PC-9 (cell line): Measurements from ENCODE around the gene GMPPB. TPM values are rescaled to one million over a fixed set of nuclear protein-coding genes. Genes with fewer than 3 reads are reported as not detected.
A peak's percentile ranks its signal among the peaks of the same experiment; 100 is the strongest.

Experiments
- BruUV-seq: library from RNA; stranded (reverse); fragments of 400-500 nt; replicated peaks from 2 replicates; lab custom pipeline; 2021; lab: Mats Ljungman, UMichigan
- CTCF ChIA-PET: fragments of 300-600 bp; sonication (Branson Sonifier 250); formaldehyde crosslinking; loops from one replicate; lab custom pipeline; 2022; ENCODE audit warnings: antibody characterized with exemption; lab: Charles Lee
- POLR2A ChIA-PET: fragments of 300-600 bp; sonication (Branson Sonifier 250); formaldehyde crosslinking; loops from one replicate; lab custom pipeline; 2022; ENCODE audit warnings: antibody characterized with exemption; ENCODE audit not compliant: unreplicated experiment; lab: Charles Lee
- DNase-seq, 2 experiments: peaks; one replicate each; pipeline versions ENCODE4 v3.0.0 to v3.0.0-alpha.2; 2015 to 2022; ENCODE audit warnings: mixed read lengths in 1 of 2
- H2AFZ ChIP-seq: fragments of 200-600 bp; sonication (generic); 2 replicates; pipeline ENCODE4 v1.8.1; 2017; ENCODE audit warnings: antibody characterized with exemption
- H3F3A ChIP-seq: fragments of 200-600 bp; sonication (generic); 2 replicates; pipeline ENCODE4 v1.8.1; 2017; ENCODE audit warnings: antibody characterized with exemption, mild to moderate bottlenecking, low read depth; ENCODE audit not compliant: insufficient read depth
- H3K27ac ChIP-seq: fragments of 200-600 bp; sonication (generic); 2 replicates; pipeline ENCODE4 v1.6.1; 2016; ENCODE audit warnings: mixed run types
- H3K27me3 ChIP-seq: fragments of 200-600 bp; sonication (generic); 2 replicates; pipeline ENCODE4 v1.6.1; 2016; ENCODE audit warnings: low read depth, mixed run types; ENCODE audit not compliant: insufficient read depth
- H3K36me3 ChIP-seq: fragments of 200-600 bp; sonication (generic); 2 replicates; pipeline ENCODE4 v1.6.1; 2016; ENCODE audit warnings: low read depth, mixed run types
- H3K4me1 ChIP-seq: fragments of 200-600 bp; sonication (generic); replicated peaks from 2 replicates; pipeline ENCODE4 v1.6.1; 2016; ENCODE audit warnings: mixed run types; ENCODE audit not compliant: insufficient read depth
- H3K4me2 ChIP-seq: fragments of 200-600 bp; sonication (generic); 2 replicates; pipeline ENCODE4 v1.6.1; 2017; ENCODE audit warnings: mixed run types
- H3K4me3 ChIP-seq: fragments of 200-600 bp; sonication (generic); 2 replicates; pipeline ENCODE4 v1.6.1; 2016; ENCODE audit warnings: mixed run types
- H3K79me2 ChIP-seq: fragments of 200-600 bp; sonication (generic); 2 replicates; pipeline ENCODE4 v1.6.1; 2017; ENCODE audit warnings: low read depth, mixed run types
- H3K9me2 ChIP-seq: fragments of 200-600 bp; sonication (generic); 2 replicates; pipeline ENCODE4 v1.8.1; 2017; ENCODE audit warnings: mild to moderate bottlenecking; ENCODE audit not compliant: insufficient read depth
- H3K9me3 ChIP-seq: fragments of 200-600 bp; sonication (generic); 2 replicates; pipeline ENCODE4 v1.8.1; 2016; ENCODE audit warnings: low read depth; ENCODE audit not compliant: insufficient read depth
- H4K20me1 ChIP-seq: fragments of 200-600 bp; sonication (generic); 2 replicates; pipeline ENCODE4 v1.8.1; 2017; ENCODE audit not compliant: insufficient read depth
- CTCF ChIP-seq: fragments of 200-600 bp; sonication (generic); conservative IDR thresholded peaks from 2 replicates; pipeline ENCODE4 v1.6.1; 2017; ENCODE audit warnings: mixed run types, antibody characterized with exemption, mild to moderate bottlenecking, moderate library complexity
- EZH2 ChIP-seq: fragments of 200-600 bp; sonication (generic); IDR thresholded peaks from 2 replicates; pipeline ENCODE4 v1.8.0; 2017; ENCODE audit warnings: antibody characterized with exemption, low read depth
- intact Hi-C: fragments of 100-400 bp; cut with micrococcal nuclease; formaldehyde crosslinking; loops from one replicate; pipeline ENCODE4 v1.10.0; 2022; ENCODE audit not compliant: unreplicated experiment
- total RNA-seq: library from RNA; stranded (reverse); gene quantifications from 2 replicates; pipeline ENCODE4 v1.2.3, GENCODE V29; 2021

GMPPB gene
- total RNA-seq, 1 experiment from 2014 or later: 20.4 TPM

DNA sequence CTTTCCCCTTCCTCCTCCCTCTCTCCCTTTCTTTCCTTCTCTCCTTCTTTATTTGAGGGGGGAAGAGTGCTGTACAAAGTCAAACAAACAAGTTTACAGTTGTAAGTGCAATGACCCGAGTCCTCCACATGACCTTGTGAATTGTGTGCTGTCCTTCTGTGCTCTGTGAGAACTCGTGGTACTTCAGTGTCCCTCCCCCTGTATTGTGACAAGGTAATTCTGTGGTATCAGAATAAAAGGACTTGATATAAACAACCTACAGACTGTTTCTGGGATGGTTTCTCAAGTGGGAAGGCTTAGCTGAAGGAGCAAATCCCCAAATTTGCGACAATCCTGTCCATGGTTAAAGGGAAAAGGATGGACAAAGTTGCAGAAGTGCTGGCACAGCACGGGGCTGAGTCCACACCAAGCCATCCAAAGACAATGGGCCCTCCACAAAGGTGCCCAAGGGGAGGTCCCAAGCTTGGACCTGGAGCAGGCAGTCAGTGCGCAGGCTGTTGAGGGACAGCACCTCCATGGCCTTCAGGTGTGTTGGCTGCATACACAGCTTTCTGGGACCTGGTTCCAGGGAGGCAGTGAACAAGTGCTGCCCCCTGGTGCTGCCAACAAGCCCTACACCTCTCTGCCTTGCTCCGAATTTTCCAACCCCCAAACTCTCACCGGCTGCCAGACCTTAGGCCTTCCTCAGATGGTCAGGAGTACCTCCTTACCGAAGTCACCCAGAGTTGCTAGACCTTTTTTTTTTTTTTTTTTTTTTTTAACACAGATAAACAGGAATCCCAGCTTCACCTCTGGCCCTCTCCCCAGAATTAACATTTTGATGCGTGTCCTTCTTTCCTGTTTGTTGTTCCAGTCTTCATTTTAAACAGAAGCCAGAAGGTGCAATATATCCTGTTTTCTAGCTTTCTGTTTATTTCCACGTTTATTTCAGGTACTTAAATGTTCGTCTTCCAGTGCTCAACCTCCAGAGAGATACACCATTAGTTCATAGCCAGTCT lies 52.2 kb downstream of the GMPPB start:
- Histone ChIP-seq H3K79me2 (peaks cover 21% of the 10 kb centered on the region; the same call in 1 of the 2 replicates), H3K4me1 (peaks cover 28% of the 10 kb centered on the region), H3K4me3 (no peak overlapping the region), H3K27me3 (no peaks in the 10 kb centered on the region), H3F3A (peaks cover 19% of the 10 kb centered on the region), H3K9me2 (no peaks in the 10 kb centered on the region), H2AFZ (no peak overlapping the region), H3K9me3 (no peaks in the 10 kb centered on the region), H3K36me3 (no peaks in the 10 kb centered on the region; the same call in 1 of the 2 replicates), H3K27ac (no peak overlapping the region), H3K4me2 (peak overlapping the region; percentile 36), H4K20me1 (peaks cover 7% of the 10 kb centered on the region; the same call in 1 of the 2 replicates)
- BruUV-seq: no TSS peak
- peak; percentile 60 to 75 for DNase-seq
- no peak for TF ChIP-seq EZH2
- peak; percentile 83 for TF ChIP-seq CTCF
- CTCF ChIA-PET: interaction anchor here (0.5 to 1.8 kb wide), 14 partner anchors 84 to 427 kb away, joined by 3 to 28 read pairs (median 6); no protein-coding TSS in a partner anchor
- POLR2A ChIA-PET: interaction anchor here (0.6 to 0.7 kb wide), 2 partner anchors 132 to 219 kb away, joined by 5 to 6 read pairs; no protein-coding TSS in a partner anchor
- intact Hi-C loops: loop anchor here (1.0 to 5.0 kb wide), 5 partner anchors 51 to 324 kb away; partner anchors contain the start of gene GMPPB

DNA sequence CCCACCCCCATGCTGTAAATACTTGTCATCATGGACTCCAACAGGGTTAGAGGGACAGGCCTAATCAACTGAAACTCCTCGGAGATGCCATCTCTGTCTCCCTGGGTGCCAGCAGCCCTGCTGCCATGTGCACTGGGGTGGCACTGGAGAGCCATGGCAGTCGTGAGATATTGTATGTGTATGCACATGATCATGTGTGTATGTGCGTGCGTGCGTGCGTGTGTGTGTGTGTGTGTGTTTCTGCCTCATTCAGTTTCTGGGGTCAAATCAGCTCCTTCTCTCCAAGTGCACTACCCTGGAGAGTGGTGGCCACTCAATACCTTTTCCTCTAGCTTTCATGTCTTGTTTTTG lies 52.8 kb downstream of the GMPPB start:
- TF ChIP-seq CTCF (no peak), EZH2 (no peak)
- Histone ChIP-seq H2AFZ (no peak overlapping the region), H4K20me1 (peaks cover 7% of the 10 kb centered on the region; the same call in 1 of the 2 replicates), H3K9me3 (no peaks in the 10 kb centered on the region), H3K27me3 (no peaks in the 10 kb centered on the region), H3K79me2 (peaks cover 21% of the 10 kb centered on the region; the same call in 1 of the 2 replicates), H3K4me3 (no peak overlapping the region), H3K27ac (no peak overlapping the region), H3K4me1 (peaks cover 28% of the 10 kb centered on the region), H3F3A (peaks cover 19% of the 10 kb centered on the region), H3K4me2 (no peak overlapping the region), H3K9me2 (no peaks in the 10 kb centered on the region), H3K36me3 (no peaks in the 10 kb centered on the region; the same call in 1 of the 2 replicates)
- CTCF ChIA-PET: interaction anchor here (0.8 to 1.8 kb wide), 2 partner anchors 131 to 219 kb away, joined by 5 to 28 read pairs; no protein-coding TSS in a partner anchor
- no peak for DNase-seq
- BruUV-seq: no TSS peak
- POLR2A ChIA-PET: no interaction called here
- intact Hi-C loops: loop anchor here (1.0 to 5.0 kb wide), 4 partner anchors 69 to 324 kb away; no protein-coding TSS in a partner anchor

Other genes starting within 250 kb of the GMPPB start
- 0.23 and 0.28 TPM in 2 replicates for gene BSN, start 169.5 kb downstream of the GMPPB start, total RNA-seq
- 131 TPM in 2 replicates for gene APEH, start 49.6 kb downstream of the GMPPB start, total RNA-seq
- 10.4 and 16.8 TPM in 2 replicates for gene MST1, start 34.5 kb downstream of the GMPPB start, total RNA-seq
- 46.7 and 48.6 TPM in 2 replicates for gene RNF123, start 34.4 kb downstream of the GMPPB start, total RNA-seq
- 1.0 TPM in 1 of 2 replicates, not detected in the other for gene AMIGO3, start 4.3 kb downstream of the GMPPB start, total RNA-seq
- gene IP6K1, start 62.6 kb upstream of the GMPPB start, total RNA-seq: 32.9 and 37.0 TPM in 2 replicates
- 2.0 and 3.5 TPM in 2 replicates for gene CDHR4, start 75.9 kb upstream of the GMPPB start, total RNA-seq
- 0.40 TPM in 1 of 2 replicates, not detected in the other for gene INKA1, start 79.3 kb upstream of the GMPPB start, total RNA-seq
- 48.6 and 56.5 TPM in 2 replicates for gene UBA7, start 90.0 kb upstream of the GMPPB start, total RNA-seq
- gene TRAIP, start 132.6 kb upstream of the GMPPB start, total RNA-seq: 18.1 and 20.6 TPM in 2 replicates
- not detected in 2 replicates for gene CAMKV, start 146.0 kb upstream of the GMPPB start, total RNA-seq
- gene MST1R, start 179.9 kb upstream of the GMPPB start, total RNA-seq: 84.3 and 98.3 TPM in 2 replicates
- 4.8 and 5.5 TPM in 2 replicates for gene MON1A, start 205.9 kb upstream of the GMPPB start, total RNA-seq
- gene RBM6, start 216.2 kb upstream of the GMPPB start, total RNA-seq: 70.2 and 72.0 TPM in 2 replicates